HG03521 (cell line): ENCODE data around the gene NELL1.
"Not testable (repeated sequence)": the region's sequence is repeated elsewhere in the genome, so short reads cannot be mapped to it uniquely, and the experiment has no call there.

Experiments
- ATAC-seq: cut with Tn5 transposase; IDR thresholded peaks from one replicate; pipeline ENCODE4 v1.9.1; 2021; ENCODE audit warnings: mild to moderate bottlenecking, moderate library complexity; ENCODE audit not compliant: unreplicated experiment

NELL1 gene

GRCh38 chr11:21174781-21175180 lies 505.4 kb downstream of the NELL1 start:
- no peak for ATAC-seq

- ATAC-seq: no peak
These were observed 508.0 kb downstream of the NELL1 start for GRCh38 chr11:21177379-21177778.

GRCh38 chr11:21179770-21180169 lies 510.4 kb downstream of the NELL1 start:
- no peak for ATAC-seq

- no peak for ATAC-seq
These were observed 510.8 kb downstream of the NELL1 start for GRCh38 chr11:21180182-21180581.

GRCh38 chr11:21185959-21186358 lies 516.6 kb downstream of the NELL1 start:
- ATAC-seq: no peak

GRCh38 chr11:21190181-21190580 lies 520.8 kb downstream of the NELL1 start:
- no peak for ATAC-seq

GRCh38 chr11:21195995-21196394 lies 526.6 kb downstream of the NELL1 start:
- ATAC-seq: no peak

- ATAC-seq: no peak
These were observed 529.1 kb downstream of the NELL1 start for GRCh38 chr11:21198498-21198897.

- ATAC-seq: no peak
These were observed 535.8 kb downstream of the NELL1 start for GRCh38 chr11:21205205-21205604.

- no peak for ATAC-seq
These were observed 556.5 kb downstream of the NELL1 start for GRCh38 chr11:21225860-21226259.

GRCh38 chr11:21229224-21229623 lies 559.8 kb downstream of the NELL1 start:
- ATAC-seq: no peak

- ATAC-seq: no peak
These were observed 580.8 kb downstream of the NELL1 start for GRCh38 chr11:21250196-21250595.

- no peak for ATAC-seq
These were observed 584.7 kb downstream of the NELL1 start for GRCh38 chr11:21254055-21254454.

GRCh38 chr11:21254790-21255189 lies 585.4 kb downstream of the NELL1 start:
- no peak for ATAC-seq

- no peak for ATAC-seq
These were observed 588.1 kb downstream of the NELL1 start for GRCh38 chr11:21257461-21257860.

- no peak for ATAC-seq
These were observed 589.0 kb downstream of the NELL1 start for GRCh38 chr11:21258414-21258813.

- no peak for ATAC-seq
These were observed 590.7 kb downstream of the NELL1 start for GRCh38 chr11:21260101-21260500.

GRCh38 chr11:21262992-21263391 lies 593.6 kb downstream of the NELL1 start:
- no peak for ATAC-seq

- no peak for ATAC-seq
These were observed 594.7 kb downstream of the NELL1 start for GRCh38 chr11:21264125-21264524.

GRCh38 chr11:21268036-21268435 lies 598.6 kb downstream of the NELL1 start:
- ATAC-seq: no peak

GRCh38 chr11:21272139-21272538 lies 602.8 kb downstream of the NELL1 start:
- not testable (repeated sequence) for ATAC-seq

- ATAC-seq: no peak
These were observed 609.5 kb downstream of the NELL1 start for GRCh38 chr11:21278840-21279239.

- no peak for ATAC-seq
These were observed 615.7 kb downstream of the NELL1 start for GRCh38 chr11:21285104-21285503.

GRCh38 chr11:21289686-21290085 lies 620.3 kb downstream of the NELL1 start:
- ATAC-seq: no peak
